ENCODE results near the gene ARHGAP22.

The ARHGAP22 gene

DNA sequence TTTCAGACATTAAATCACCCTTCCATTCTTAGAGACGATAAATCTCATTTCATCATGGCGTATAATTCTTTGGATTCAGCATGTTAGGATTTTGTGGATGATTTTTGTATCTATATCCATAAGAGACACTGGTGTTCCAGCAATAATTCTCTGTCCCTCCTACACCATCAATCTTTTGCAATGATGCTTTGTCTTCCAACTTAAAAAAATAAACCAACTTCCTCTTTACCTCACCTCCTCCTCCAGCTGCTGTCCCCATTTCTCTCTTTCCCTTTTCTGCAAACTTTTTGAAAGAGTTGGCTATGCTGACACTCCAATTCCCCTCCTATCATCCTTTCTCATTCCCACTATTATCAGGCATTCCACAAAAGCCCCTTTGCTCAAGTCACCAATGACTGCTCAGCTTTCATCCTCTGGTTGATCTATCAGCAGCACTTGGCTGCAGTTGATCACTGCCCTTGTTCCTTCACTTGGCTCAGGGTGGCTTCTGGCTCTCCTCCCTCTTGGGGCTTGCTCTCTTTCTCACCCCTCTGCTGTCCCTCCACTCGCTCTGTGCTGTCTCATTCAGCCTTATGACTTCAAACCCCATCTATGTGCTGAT, 130.0 kb downstream of the ARHGAP22 start:
- no peak for DNase-seq

- DNase-seq = no peak
These were observed 131.2 kb downstream of the ARHGAP22 start for GRCh38 chr10:48473704-48474103.

GRCh38 chr10:48472501-48473069, 132.3 kb downstream of the ARHGAP22 start:
- no peak for DNase-seq

GRCh38 chr10:48470893-48471805, 133.7 kb downstream of the ARHGAP22 start:
- no peak for DNase-seq

GRCh38 chr10:48470115-48470892, 134.6 kb downstream of the ARHGAP22 start:
- no peak for DNase-seq

- DNase-seq = no peak
These were observed 135.3 kb downstream of the ARHGAP22 start for GRCh38 chr10:48469516-48470020.

GRCh38 chr10:48468866-48469511, 135.9 kb downstream of the ARHGAP22 start:
- DNase-seq = no peak

DNA sequence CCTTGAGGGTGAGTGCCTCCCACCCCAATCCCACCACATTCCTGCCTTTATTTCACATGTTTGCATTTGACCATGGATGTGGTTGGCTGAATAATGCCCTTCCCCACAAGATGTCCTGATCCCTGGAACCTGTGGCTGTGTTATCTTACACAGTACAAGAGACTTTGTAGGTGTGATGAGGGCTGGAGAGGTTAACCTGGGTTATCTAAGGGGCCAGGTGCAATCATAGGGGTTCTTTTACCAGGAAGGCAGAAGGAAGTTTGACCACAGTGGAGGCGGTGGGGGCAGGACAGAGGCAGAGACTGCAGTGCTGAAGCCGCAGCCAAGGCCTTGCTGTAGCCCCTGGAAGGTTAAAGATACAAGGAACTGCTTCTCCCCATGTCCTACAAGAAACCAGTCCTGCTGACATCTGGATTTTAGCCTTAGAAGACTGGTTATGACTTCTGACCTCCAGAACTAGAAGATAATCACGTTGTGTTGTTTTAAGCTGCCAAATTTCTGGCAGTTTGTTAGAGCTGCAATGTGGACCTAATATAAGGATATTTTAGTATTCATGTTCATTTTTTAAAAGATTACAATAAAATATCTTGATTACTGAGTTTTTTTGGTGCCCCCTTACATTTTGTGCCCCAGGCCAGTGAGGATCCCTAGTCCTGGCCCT, 136.6 kb downstream of the ARHGAP22 start:
- no peak for DNase-seq

- no peak for DNase-seq
These were observed 137.2 kb downstream of the ARHGAP22 start for GRCh38 chr10:48467669-48468068.

DNA sequence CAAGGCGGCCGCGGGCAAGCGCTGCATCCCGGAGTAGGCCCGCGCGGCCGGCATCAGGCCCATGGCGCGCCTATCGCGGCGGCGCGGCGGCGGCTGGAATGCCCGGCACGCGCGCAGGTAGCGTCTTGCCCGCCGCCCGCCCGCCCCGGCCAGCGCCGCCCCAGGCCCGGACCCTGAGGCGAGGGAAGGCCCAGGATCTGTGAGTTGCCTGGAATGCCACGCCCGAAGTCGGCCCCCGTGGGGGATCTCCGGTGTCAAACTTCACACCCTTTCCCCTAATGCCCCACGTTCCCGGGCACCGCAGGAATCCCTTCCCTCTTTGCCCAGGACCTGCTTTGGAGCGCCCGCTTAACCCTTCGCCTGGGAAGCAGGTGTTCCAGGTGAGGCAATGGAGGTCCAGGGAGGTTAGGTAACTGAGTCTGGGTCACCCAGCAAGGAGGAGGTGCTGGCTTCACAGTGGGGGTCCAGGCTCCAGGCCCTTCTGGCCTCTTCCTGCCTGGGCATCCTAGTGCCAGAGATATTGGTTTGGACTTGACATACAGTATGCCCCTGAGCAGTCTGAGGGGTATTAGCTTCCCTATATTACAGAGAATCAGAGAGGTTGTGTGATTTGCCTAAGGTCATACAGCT, 138.1 kb downstream of the ARHGAP22 start:
- DNase-seq = no peak

DNA sequence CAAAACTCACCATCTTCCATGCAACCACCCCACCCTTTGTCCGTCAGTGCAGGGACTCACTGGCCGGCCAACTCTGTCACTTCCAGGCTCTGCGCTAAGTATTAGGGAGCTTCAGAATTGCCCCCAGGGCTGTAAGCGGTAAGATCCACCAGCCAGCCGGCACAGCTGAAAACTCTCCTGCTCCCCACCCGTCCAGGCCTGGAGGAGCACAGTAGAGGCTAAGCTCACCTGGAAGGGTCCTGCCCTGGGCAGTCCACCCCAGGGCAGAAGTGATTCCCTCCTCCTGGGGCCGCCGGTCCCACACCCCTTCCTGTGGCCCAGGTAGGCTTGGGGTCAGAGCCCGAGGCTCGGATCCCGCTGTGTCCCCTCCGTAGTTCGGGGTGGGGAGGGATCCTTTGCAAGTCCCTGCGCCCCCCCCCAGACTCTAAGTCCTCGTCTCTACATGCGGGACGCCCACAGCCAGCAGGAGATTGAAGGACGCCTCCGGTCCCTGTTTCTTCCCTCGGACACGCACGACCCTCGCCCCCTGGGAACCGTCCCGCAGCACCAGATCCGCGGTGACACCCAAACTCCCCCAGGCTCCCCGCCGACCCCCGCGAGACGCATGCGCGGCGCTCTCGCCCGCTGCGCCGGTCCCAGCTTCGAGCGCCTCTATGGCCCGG, 138.9 kb downstream of the ARHGAP22 start:
- DNase-seq = no peak

GRCh38 chr10:48464871-48465736, 139.8 kb downstream of the ARHGAP22 start:
- DNase-seq = no peak

- DNase-seq = no peak
These were observed 140.6 kb downstream of the ARHGAP22 start for GRCh38 chr10:48464121-48464870.

DNA sequence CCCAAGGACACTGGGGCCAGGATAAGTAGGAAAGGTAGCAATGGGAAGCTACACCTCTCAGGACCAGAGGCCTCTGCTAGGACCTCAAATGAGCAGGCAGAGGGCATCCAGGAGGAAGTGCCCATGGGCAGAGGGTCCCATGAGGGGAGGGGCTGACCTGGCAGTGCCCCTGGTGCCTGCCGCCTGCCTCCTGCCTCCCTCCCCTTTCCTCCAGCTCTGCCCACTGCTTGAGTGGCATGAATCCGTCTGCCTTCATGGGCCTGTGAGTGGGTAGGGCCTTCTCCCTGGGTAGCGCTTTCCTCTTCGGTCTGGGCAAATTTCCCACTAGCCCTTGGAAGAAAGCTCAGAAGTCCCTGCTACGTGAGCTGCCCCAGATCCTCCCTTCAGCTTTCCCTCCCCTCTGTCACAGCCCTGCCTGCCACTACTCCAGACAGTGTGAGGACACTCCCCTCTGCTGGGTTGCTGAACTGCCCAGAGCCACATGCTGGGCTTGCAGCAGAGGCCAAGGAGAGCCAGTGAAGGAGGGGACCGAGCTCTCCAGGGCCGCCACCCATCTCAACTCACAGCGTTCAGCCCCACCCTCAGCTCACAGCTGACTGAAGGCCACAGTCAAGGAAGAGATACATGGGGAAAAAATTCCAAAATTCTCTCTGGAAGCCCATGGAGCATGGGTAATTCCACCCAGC, 141.4 kb downstream of the ARHGAP22 start:
- DNase-seq = no peak

GRCh38 chr10:48462482-48463020, 142.3 kb downstream of the ARHGAP22 start:
- DNase-seq = no peak

- DNase-seq = no peak
These were observed 143.0 kb downstream of the ARHGAP22 start for GRCh38 chr10:48461623-48462481.

DNA sequence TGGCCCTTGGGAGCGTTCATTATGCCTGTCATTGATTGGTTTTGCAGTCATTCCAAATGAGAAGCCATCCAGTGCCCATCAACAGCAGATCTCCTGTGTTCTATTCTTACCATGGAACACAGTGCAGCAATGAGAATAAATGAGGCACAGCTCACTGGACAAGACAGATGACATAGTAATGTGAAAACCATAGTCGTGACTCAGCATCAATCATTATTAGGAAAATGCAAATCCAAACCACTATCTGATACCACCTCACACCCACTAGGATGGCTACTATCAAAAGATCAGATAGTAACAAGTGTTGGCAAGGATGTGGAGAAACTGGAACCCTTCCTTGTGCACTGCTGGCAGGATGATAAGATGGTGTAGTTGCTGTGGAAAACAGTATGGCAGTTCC, 144.7 kb downstream of the ARHGAP22 start:
- DNase-seq = no peak
